GM10248 (cell line): ENCODE measurements around the gene UPK1A.

Experiments used
- CTCF ChIA-PET: fragments of 300-600 bp; sonication (Branson Sonifier 250); formaldehyde crosslinking; extraction: SDS; loops from one replicate; lab custom pipeline; 2021; ENCODE audit warnings: antibody characterized with exemption; lab: Yijun Ruan, JAX
- POLR2A ChIA-PET: fragments of 350-650 bp; sonication (Branson Sonifier 250); formaldehyde crosslinking; extraction: SDS; loops from one replicate; lab custom pipeline; 2020; ENCODE audit warnings: antibody characterized with exemption; lab: Yijun Ruan, JAX
- DNase-seq: peaks from one replicate; pipeline ENCODE4 v3.0.0; 2012; ENCODE audit errors: extremely low spot score
- TF ChIP-seq, protein P1 (sequence below): IDR thresholded peaks from 2 replicates; pipeline ENCODE4 v1.5.1; 2012; ENCODE audit warnings: mild to moderate bottlenecking, low read depth; ENCODE audit errors: extremely low read depth, missing control alignments, control extremely low read depth

Gene UPK1A

DNA sequence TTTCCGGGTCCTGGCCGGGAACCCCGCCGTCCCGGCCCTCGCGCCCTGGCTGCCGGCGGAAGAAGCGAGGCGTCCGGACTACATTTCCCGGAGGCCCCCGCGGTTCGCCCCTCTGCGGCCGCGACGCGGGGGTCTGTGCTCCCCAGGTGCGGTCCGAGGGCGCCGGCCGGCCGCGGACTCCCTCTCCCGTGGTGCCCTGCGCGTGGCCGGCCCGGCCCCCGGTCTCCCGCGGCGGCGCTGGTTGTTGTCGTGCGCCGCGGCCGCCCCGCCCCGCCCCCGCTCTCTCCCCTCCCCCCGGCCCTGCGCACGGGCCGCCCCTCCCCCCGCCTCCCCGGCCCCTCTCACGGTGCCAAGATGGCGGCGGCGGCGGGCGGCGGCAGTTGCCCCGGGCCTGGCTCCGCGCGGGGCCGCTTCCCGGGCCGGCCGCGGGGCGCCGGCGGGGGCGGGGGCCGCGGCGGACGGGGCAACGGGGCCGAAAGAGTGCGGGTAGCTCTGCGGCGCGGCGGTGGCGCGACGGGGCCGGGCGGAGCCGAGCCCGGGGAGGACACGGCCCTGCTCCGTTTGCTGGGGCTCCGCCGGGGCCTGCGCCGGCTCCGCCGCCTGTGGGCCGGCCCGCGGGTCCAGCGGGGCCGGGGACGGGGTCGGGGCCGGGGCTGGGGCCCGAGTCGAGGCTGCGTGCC lies 51.5 kb downstream of the UPK1A start, which contains the start of gene KMT2B:
Gene KMT2B, plus strand, starts transcription at position 339 of the 680 bp plus-strand sequence. Its CDS starts 16 bp downstream, at position 355.
- ChIA-PET POLR2A (interaction anchor here (0.5 to 1.5 kb wide), 4 partner anchors 23 to 30 kb away, joined by 3 to 10 read pairs (median 4); partner anchors contain the start of genes IGFLR1 and LIN37), CTCF (interaction anchor here (1.0 to 1.6 kb wide), 3 partner anchors 22 to 25 kb away, joined by 3 to 4 read pairs (median 3); no protein-coding TSS in a partner anchor)
- TF ChIP-seq, protein P1, sequence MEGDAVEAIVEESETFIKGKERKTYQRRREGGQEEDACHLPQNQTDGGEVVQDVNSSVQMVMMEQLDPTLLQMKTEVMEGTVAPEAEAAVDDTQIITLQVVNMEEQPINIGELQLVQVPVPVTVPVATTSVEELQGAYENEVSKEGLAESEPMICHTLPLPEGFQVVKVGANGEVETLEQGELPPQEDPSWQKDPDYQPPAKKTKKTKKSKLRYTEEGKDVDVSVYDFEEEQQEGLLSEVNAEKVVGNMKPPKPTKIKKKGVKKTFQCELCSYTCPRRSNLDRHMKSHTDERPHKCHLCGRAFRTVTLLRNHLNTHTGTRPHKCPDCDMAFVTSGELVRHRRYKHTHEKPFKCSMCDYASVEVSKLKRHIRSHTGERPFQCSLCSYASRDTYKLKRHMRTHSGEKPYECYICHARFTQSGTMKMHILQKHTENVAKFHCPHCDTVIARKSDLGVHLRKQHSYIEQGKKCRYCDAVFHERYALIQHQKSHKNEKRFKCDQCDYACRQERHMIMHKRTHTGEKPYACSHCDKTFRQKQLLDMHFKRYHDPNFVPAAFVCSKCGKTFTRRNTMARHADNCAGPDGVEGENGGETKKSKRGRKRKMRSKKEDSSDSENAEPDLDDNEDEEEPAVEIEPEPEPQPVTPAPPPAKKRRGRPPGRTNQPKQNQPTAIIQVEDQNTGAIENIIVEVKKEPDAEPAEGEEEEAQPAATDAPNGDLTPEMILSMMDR, result no peak
- peak; percentile 96 for DNase-seq

DNA sequence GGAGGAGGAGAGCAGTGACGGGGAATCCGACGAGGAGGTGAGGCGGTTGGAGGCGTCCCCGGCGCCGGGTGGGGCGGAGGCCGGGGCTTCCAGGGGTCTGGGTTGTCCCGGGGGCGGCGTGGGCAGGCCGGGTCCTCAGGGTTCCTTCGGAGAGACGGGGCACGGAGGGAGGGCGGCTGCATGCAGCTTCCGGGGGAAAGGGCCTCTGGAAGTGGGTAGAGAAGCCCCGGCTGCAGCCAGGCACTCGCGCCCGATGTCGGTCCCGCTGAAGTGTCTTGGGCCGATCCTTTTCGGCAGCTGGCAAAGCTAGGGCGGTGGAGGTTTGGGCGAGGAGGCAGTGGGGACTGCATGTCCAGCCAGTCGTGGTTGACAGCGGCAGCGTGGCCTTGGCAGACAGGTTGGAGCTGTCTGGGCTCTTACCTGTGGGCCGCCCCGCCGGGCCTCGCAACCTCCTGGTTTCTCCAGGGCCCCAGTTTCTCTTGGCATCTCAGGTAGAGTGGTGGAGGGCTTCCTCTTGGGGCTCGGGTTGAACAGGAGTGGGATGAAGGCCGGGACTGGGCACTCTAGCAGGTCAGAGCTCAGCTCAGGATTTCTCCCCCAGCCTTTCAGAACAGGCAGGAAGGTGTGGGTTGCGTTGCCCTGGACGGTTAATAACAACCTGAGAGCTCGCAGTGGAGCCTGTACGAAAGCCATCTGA lies 52.2 kb downstream of the UPK1A start:
- DNase-seq, result peak; percentile 57
- TF ChIP-seq, protein P1, result no peak
- ChIA-PET POLR2A (interaction anchor here (0.5 to 1.5 kb wide), 4 partner anchors 24 to 30 kb away, joined by 3 to 10 read pairs (median 4); partner anchors contain the start of genes IGFLR1 and LIN37), CTCF (interaction anchor here (0.8 to 1.6 kb wide), 6 partner anchors 12 to 26 kb away, joined by 3 to 4 read pairs (median 3); no protein-coding TSS in a partner anchor)

DNA sequence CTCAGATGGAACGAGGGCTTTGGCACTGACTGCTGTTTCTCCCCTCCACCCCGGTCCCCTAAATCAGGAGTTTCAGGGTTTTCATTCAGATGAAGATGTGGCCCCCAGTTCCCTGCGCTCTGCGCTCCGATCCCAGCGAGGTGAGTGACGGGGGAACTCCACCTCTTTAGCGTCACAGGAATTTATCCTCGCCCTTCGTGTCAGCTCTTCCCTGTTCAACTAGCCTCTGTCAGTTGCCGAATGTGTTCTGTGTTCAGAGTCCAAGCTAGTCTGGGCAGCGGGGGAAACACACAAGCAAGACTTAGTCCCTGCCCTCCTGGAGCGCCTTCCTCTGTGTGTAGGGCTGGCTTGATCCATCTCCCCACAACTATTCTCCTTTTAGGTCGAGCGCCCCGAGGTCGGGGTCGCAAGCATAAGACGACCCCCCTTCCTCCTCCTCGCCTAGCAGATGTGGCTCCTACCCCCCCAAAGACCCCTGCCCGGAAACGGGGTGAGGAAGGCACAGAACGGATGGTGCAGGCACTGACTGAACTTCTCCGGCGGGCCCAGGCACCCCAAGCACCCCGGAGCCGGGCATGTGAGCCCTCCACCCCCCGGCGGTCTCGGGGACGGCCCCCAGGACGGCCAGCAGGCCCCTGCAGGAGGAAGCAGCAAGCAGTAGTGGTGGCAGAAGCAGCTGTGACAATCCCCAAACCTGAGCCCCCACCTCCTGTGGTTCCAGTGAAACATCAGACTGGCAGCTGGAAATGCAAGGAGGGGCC lies 53.3 kb downstream of the UPK1A start:
- ChIA-PET CTCF (interaction anchor here (0.8 to 1.6 kb wide), 5 partner anchors 11 to 27 kb away, joined by 3 to 4 read pairs (median 3); no protein-coding TSS in a partner anchor), POLR2A (interaction anchor here (0.6 to 1.9 kb wide), 6 partner anchors 13 to 317 kb away, joined by 3 to 7 read pairs (median 4); partner anchors contain the start of genes IGFLR1 and LIN37)
- no peak for DNase-seq
- TF ChIP-seq, protein P1, result no peak

DNA sequence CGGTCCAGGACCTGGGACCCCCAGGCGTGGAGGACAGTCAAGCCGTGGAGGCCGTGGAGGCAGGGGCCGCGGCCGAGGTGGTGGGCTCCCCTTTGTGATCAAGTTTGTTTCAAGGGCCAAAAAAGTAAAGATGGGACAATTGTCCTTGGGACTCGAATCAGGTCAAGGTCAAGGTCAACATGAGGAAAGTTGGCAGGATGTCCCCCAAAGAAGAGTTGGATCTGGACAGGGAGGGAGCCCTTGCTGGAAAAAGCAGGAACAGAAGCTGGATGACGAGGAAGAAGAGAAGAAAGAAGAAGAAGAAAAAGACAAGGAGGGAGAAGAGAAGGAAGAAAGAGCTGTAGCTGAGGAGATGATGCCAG lies 53.8 kb downstream of the UPK1A start:
- DNase-seq, result no peak
- ChIA-PET CTCF (no interaction called here), POLR2A (interaction anchor here (0.9 to 1.9 kb wide), 3 partner anchors 12 to 21 kb away, joined by 3 to 7 read pairs (median 3); no protein-coding TSS in a partner anchor)
- TF ChIP-seq, protein P1, result no peak

DNA sequence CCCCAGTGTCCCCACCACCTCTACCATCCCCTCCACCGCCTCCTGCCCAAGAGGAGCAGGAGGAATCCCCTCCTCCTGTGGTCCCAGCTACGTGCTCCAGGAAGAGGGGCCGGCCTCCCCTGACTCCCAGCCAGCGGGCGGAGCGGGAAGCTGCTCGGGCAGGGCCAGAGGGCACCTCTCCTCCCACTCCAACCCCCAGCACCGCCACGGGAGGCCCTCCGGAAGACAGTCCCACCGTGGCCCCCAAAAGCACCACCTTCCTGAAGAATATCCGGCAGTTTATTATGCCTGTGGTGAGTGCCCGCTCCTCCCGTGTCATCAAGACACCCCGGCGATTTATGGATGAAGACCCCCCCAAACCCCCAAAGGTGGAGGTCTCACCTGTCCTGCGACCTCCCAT lies 54.3 kb downstream of the UPK1A start:
- DNase-seq, result no peak
- TF ChIP-seq, protein P1, result no peak
- POLR2A ChIA-PET, result interaction anchor here (0.9 to 1.9 kb wide), 3 partner anchors 11 to 20 kb away, joined by 3 to 7 read pairs (median 3); no protein-coding TSS in a partner anchor
- CTCF ChIA-PET, result no interaction called here
